Measurements from ENCODE around the gene ATP2B2.

ATP2B2 gene

DNA sequence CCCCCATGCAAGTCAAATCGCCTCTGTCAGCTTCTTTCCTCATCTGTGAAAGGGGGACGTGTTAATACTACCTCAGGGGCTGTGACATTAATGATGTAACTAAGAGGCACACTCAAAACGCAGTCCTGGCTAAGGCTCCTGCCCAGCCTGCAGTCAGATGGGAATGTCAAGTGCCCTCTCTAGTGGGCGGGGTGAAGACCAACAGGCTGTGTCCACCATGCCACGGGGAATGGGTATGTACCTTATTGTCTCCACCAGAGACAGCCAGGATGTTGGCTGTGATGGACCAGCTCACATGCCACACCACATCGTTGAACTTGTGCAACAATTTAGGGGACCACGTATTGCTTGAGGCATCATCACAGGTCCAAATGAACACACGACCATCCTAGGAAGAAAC is 201.6 kb downstream of the ATP2B2 start:
- Histone ChIP-seq H3K9me3 (ENCODE audit: control insufficient read depth, insufficient read depth, low read depth, low read length) (no peaks in the 10 kb centered on the region), H3K36me3 (ENCODE audit: control insufficient read depth in 2 of 2, insufficient read depth in 1 of 2, low read length in 2 of 2) (peaks cover 13 to 98% of the 10 kb centered on the region in 2 experiments), H3K27ac (ENCODE audit: extremely low read depth, low read depth, low read length) (no peak overlapping the region), H3K4me1 (ENCODE audit: control insufficient read depth, insufficient read depth, low read length) (no peaks in the 10 kb centered on the region; the same call in 1 of the 2 replicates), H3K4me3 (ENCODE audit: low read depth, low read length) (no peak overlapping the region)
- ChIA-PET CTCF (interaction anchor here (1.2 kb wide), 1 partner anchor 40 kb away, joined by 4 read pairs; no protein-coding TSS in a partner anchor), POLR2A (interaction anchor here (0.6 to 1.3 kb wide), 2 partner anchors 17 to 89 kb away, joined by 3 to 5 read pairs; partner anchors contain the start of gene SEC13)
- TF ChIP-seq EGR2 (tag by site-specific recombination; IDR thresholded peaks at IDR 0.05; ENCODE audit: low read depth) (no peak), ZNF677 (tag by site-specific recombination; IDR thresholded peaks at IDR 0.05) (no peak), ZNF777 (tag by site-specific recombination; IDR thresholded peaks at IDR 0.05; ENCODE audit: borderline replicate concordance) (no peak), ZBTB21 (tag by site-specific recombination; IDR thresholded peaks at IDR 0.05) (no peak), GLI2 (tag by site-specific recombination; IDR thresholded peaks at IDR 0.05; ENCODE audit: borderline replicate concordance, low read depth) (no peak), ZNF76 (tag by site-specific recombination; IDR thresholded peaks at IDR 0.05; ENCODE audit: borderline replicate concordance, low read depth) (no peak), ZNF626 (tag by site-specific recombination; IDR thresholded peaks at IDR 0.05) (no peak), ZNF132 (tag by site-specific recombination; IDR thresholded peaks at IDR 0.05; ENCODE audit: borderline replicate concordance) (no peak)
- TF ChIP-seq, protein P1, sequence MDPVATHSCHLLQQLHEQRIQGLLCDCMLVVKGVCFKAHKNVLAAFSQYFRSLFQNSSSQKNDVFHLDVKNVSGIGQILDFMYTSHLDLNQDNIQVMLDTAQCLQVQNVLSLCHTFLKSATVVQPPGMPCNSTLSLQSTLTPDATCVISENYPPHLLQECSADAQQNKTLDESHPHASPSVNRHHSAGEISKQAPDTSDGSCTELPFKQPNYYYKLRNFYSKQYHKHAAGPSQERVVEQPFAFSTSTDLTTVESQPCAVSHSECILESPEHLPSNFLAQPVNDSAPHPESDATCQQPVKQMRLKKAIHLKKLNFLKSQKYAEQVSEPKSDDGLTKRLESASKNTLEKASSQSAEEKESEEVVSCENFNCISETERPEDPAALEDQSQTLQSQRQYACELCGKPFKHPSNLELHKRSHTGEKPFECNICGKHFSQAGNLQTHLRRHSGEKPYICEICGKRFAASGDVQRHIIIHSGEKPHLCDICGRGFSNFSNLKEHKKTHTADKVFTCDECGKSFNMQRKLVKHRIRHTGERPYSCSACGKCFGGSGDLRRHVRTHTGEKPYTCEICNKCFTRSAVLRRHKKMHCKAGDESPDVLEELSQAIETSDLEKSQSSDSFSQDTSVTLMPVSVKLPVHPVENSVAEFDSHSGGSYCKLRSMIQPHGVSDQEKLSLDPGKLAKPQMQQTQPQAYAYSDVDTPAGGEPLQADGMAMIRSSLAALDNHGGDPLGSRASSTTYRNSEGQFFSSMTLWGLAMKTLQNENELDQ (tag by site-specific recombination; IDR thresholded peaks at IDR 0.05; ENCODE audit: low read depth), result no peak

DNA sequence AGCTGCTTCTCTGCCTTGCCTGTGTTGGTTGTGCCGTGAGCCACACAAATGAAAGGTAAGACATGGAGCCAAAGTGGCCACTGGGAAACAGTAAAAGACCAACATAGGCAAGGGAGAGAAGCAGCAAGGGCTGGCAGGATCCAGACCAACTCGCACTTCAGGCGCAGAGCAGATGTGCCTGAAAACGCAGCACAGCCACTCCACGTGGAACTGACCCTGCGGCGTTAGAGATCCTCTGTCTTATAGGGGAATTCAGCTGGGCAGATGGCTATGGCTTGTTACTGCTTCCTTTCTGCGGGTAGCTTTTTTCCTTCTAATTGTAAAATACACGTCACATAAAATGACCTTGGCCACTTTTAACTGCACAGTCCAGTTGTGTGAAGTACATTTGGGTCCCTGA is 202.3 kb downstream of the ATP2B2 start:
- ChIA-PET CTCF (no interaction called here), POLR2A (no interaction called here)

More for the DNA sequence above, 202.3 kb downstream of the ATP2B2 start:
- Histone ChIP-seq H3K9me3 (ENCODE audit: control insufficient read depth, insufficient read depth, low read depth, low read length) (no peaks in the 10 kb centered on the region), H3K36me3 (ENCODE audit: control insufficient read depth in 2 of 2, insufficient read depth in 1 of 2, low read length in 2 of 2) (peaks cover 13 to 94% of the 10 kb centered on the region in 2 experiments), H3K4me3 (ENCODE audit: low read depth, low read length) (no peak overlapping the region), H3K4me1 (ENCODE audit: control insufficient read depth, insufficient read depth, low read length) (no peaks in the 10 kb centered on the region; the same call in 1 of the 2 replicates), H3K27ac (ENCODE audit: extremely low read depth, low read depth, low read length) (no peak overlapping the region)
- TF ChIP-seq HOXD13 (CRISPR knock-in tag; IDR thresholded peaks at IDR 0.05; ENCODE audit: borderline replicate concordance) (no peak), SALL2 (tag by site-specific recombination; IDR thresholded peaks at IDR 0.05; ENCODE audit: borderline replicate concordance) (no peak), ZNF426 (tag by site-specific recombination; IDR thresholded peaks at IDR 0.05) (no peak), ZNF837 (tag by site-specific recombination; IDR thresholded peaks at IDR 0.05) (no peak), ZNF76 (tag by site-specific recombination; IDR thresholded peaks at IDR 0.05; ENCODE audit: borderline replicate concordance, low read depth) (no peak), SP2 (tag by site-specific recombination; IDR thresholded peaks at IDR 0.05) (no peak), ZNF146 (tag by site-specific recombination; IDR thresholded peaks at IDR 0.05) (no peak)
- TF ChIP-seq, protein P2, sequence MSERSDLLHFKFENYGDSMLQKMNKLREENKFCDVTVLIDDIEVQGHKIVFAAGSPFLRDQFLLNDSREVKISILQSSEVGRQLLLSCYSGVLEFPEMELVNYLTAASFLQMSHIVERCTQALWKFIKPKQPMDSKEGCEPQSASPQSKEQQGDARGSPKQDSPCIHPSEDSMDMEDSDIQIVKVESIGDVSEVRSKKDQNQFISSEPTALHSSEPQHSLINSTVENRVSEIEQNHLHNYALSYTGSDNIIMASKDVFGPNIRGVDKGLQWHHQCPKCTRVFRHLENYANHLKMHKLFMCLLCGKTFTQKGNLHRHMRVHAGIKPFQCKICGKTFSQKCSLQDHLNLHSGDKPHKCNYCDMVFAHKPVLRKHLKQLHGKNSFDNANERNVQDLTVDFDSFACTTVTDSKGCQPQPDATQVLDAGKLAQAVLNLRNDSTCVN (tag by site-specific recombination; optimal IDR thresholded peaks at IDR 0.05), result no peak
- TF ChIP-seq, protein P3, sequence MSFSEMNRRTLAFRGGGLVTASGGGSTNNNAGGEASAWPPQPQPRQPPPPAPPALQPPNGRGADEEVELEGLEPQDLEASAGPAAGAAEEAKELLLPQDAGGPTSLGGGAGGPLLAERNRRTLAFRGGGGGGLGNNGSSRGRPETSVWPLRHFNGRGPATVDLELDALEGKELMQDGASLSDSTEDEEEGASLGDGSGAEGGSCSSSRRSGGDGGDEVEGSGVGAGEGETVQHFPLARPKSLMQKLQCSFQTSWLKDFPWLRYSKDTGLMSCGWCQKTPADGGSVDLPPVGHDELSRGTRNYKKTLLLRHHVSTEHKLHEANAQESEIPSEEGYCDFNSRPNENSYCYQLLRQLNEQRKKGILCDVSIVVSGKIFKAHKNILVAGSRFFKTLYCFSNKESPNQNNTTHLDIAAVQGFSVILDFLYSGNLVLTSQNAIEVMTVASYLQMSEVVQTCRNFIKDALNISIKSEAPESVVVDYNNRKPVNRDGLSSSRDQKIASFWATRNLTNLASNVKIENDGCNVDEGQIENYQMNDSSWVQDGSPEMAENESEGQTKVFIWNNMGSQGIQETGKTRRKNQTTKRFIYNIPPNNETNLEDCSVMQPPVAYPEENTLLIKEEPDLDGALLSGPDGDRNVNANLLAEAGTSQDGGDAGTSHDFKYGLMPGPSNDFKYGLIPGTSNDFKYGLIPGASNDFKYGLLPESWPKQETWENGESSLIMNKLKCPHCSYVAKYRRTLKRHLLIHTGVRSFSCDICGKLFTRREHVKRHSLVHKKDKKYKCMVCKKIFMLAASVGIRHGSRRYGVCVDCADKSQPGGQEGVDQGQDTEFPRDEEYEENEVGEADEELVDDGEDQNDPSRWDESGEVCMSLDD (tag by site-specific recombination; IDR thresholded peaks at IDR 0.05), result no peak
